OCI-LY1 (cell line): Measurements from ENCODE around the gene PTPRE.

Source experiments
- CTCF ChIP-seq: fragments of 200-600 bp; sonication (generic), shearing (Covaris generic); IDR thresholded peaks from 2 replicates; pipeline ENCODE4 v1.5.1; 2017; ENCODE audit warnings: mild to moderate bottlenecking, antibody characterized with exemption, low read length, moderate library complexity, mixed read lengths
- EZH2 ChIP-seq: fragments of 200-600 bp; sonication (generic), shearing (Covaris generic); IDR thresholded peaks from 2 replicates; pipeline ENCODE4 v1.8.0; 2017; ENCODE audit warnings: borderline replicate concordance, mixed run types, mild to moderate bottlenecking, antibody characterized with exemption, low read length, moderate library complexity, mixed read lengths

GRCh38 chr10:127897177-127897576 lies 9.7 kb upstream of the PTPRE start:
- TF ChIP-seq CTCF (no peak), EZH2 (no peak)
